Measurements from ENCODE around the gene TOX3. TPM values are rescaled to one million over a fixed set of nuclear protein-coding genes. Genes with fewer than 3 reads are reported as not detected.

TOX3 gene
- total and polyA plus RNA-seq, 2 of the 13 experiments (the other 11 are each of a cell fraction or from before 2014, with no cell fraction given), result 14.5 to 98.6 TPM

DNA sequence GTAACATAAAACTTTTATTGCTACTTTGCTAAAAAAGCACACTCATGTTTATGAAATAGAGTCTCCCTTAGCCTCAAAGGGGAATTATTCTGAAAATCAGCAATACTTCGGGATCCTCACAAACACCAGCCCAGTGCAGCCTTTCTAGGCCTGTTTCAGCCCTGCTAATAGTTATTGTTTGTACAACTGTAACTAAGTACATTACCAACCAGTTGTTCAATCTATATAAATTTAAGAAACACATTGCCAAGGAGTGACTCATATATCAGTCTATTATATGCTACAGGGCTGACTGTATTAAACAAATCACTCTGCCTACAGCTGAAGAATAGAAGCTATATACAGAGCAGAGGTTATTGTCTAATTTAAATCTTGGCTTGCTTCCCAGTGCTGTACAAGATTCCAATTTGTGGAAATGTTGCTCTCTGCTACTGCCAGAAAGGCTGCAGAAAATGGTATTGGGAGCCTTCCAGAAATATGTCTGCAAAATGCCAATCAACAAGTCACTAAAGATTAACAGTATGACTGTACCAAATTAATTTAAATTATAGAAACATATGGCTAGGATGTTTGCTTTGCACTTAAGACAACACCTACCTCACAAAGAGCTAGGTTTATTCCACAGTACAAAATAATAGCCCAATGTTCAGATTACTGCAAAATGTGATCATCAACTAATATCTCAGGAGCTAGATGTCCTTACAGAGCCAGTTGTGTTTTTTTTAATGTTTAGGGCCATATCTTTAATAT is 49.7 kb downstream of the TOX3 start (continued):
- 0 out of 2 replicates have a peak, but pooled peaks have one; percentile 17 for TF ChIP-seq FOXA3 (CRISPR knock-in tag; IDR thresholded peaks at IDR 0.05)
- no peak for TF ChIP-seq PHB2 (IDR thresholded peaks at IDR 0.05; ENCODE audit: partially characterized antibody)
- TF ChIP-seq HMG20A (CRISPR knock-in tag; IDR thresholded peaks at IDR 0.05; ENCODE audit: borderline replicate concordance), result 0 out of 2 replicates have a peak, but pooled peaks have one; percentile 16
- TF ChIP-seq ZFX (CRISPR knock-in tag; IDR thresholded peaks at IDR 0.05; ENCODE audit: low read depth), result peak; percentile 52
- TF ChIP-seq KAT8 (CRISPR knock-in tag; IDR thresholded peaks at IDR 0.05), result 0 out of 2 replicates have a peak, but pooled peaks have one; percentile 9
- peak in 1 of 2 experiments; percentile 42; a peak in 1 of 4 replicates for TF ChIP-seq KLF16 (CRISPR knock-in tag; IDR thresholded peaks at IDR 0.05)
- TF ChIP-seq CREB1 (IDR thresholded peaks at IDR 0.05), result no peak
- TF ChIP-seq CREB1 (CRISPR knock-in tag; IDR thresholded peaks at IDR 0.05), result peak; percentile 58; the same call in 1 of the 2 replicates
- peak; percentile 49; the same call in 1 of the 2 replicates for TF ChIP-seq FOSL2 (CRISPR knock-in tag; IDR thresholded peaks at IDR 0.05)
- TF ChIP-seq NFKBIZ (CRISPR knock-in tag; IDR thresholded peaks at IDR 0.05), result 0 out of 2 replicates have a peak, but pooled peaks have one; percentile 29
- TF ChIP-seq ZC3H13 (CRISPR knock-in tag; IDR thresholded peaks at IDR 0.05), result 0 out of 2 replicates have a peak, but pooled peaks have one; percentile 30
- peak; percentile 22; the same call in 1 of the 2 replicates for TF ChIP-seq ZNF331 (CRISPR knock-in tag; IDR thresholded peaks at IDR 0.05)
- peak; percentile 70; the same call in 1 of the 2 replicates for TF ChIP-seq SATB2 (CRISPR knock-in tag; IDR thresholded peaks at IDR 0.05)
- TF ChIP-seq ZNF646 (CRISPR knock-in tag; IDR thresholded peaks at IDR 0.05), result no peak
- TF ChIP-seq, protein P1, sequence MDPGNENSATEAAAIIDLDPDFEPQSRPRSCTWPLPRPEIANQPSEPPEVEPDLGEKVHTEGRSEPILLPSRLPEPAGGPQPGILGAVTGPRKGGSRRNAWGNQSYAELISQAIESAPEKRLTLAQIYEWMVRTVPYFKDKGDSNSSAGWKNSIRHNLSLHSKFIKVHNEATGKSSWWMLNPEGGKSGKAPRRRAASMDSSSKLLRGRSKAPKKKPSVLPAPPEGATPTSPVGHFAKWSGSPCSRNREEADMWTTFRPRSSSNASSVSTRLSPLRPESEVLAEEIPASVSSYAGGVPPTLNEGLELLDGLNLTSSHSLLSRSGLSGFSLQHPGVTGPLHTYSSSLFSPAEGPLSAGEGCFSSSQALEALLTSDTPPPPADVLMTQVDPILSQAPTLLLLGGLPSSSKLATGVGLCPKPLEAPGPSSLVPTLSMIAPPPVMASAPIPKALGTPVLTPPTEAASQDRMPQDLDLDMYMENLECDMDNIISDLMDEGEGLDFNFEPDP (CRISPR knock-in tag; conservative IDR thresholded peaks at IDR 0.05), result no peak
- TF ChIP-seq ZNF264 (CRISPR knock-in tag; IDR thresholded peaks at IDR 0.05), result peak; percentile 5; the same call in 1 of the 2 replicates
- TF ChIP-seq ELF3 (CRISPR knock-in tag; IDR thresholded peaks at IDR 0.05), result no peak
- TF ChIP-seq TBP (CRISPR knock-in tag; IDR thresholded peaks at IDR 0.05), result no peak
- no peak for TF ChIP-seq PHF20 (CRISPR knock-in tag; IDR thresholded peaks at IDR 0.05)
